H7 (cell line): ENCODE data around the gene TTLL9. TPM values are rescaled to one million over a fixed set of nuclear protein-coding genes. Genes with fewer than 3 reads are reported as not detected.

Experiments
- DNase-seq: peaks from one replicate; pipeline ENCODE4 v3.0.0; 2012
- H3K27me3 ChIP-seq: 2 replicates; pipeline ENCODE4 v1.6.0; 2011; ENCODE audit warnings: mild to moderate bottlenecking, low read length; ENCODE audit not compliant: control insufficient read depth, insufficient read depth
- H3K36me3 ChIP-seq: replicated peaks from 2 replicates; pipeline ENCODE4 v1.5.1; 2011; ENCODE audit warnings: low read length; ENCODE audit not compliant: control insufficient read depth, insufficient read depth
- H3K4me3 ChIP-seq: 2 replicates; pipeline ENCODE4 v1.5.1; 2011; ENCODE audit warnings: low read depth, mild to moderate bottlenecking, control low read depth, low read length, moderate library complexity; ENCODE audit not compliant: insufficient read depth
- total RNA-seq: library from RNA; depleted of rRNA; stranded (reverse); fragments of >200 nt; shearing (Covaris generic); gene quantifications from 2 replicates; pipeline ENCODE4 v1.2.3, GENCODE V29; 2014

TTLL9 gene
- total RNA-seq, 1 experiment from 2014 or later: 0.14 TPM

GRCh38 chr20:31833130-31833930, 37.1 kb upstream of the TTLL9 start:
- peak; percentile 99 for DNase-seq
- H3K4me3 ChIP-seq: no peak overlapping the region
- H3K36me3 ChIP-seq: no peaks in the 10 kb centered on the region
- no peaks in the 10 kb centered on the region for H3K27me3 ChIP-seq

DNA sequence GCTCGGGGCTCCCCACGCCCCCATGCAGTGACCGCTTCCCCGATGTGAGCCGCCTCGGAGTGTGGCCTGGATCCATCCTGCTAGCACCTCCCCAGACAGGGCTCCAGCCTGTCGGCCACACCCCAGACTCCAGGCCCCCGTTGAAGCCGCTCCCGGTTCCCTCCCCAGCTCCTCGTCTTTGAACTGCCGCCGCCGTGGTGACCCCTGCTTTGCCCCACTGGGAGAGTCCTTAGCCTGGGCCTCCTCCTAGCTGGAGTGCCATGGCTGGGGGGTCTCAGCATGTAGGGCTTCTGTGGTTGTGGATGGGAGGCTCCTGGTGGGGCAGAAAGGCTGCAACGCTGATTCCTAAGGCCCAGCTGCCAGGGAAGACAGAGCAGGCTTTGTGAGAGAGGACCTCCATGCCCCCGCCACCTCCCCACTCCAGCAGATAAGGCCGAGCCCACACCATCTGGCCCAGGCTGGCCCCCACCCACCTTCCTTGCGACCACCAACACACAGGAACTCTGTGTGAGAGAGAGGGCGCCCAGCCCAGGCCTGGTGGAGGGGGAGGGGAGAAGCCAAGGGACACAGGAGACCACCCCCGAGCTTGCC, 36.4 kb upstream of the TTLL9 start:
- Histone ChIP-seq H3K4me3 (no peak overlapping the region), H3K27me3 (no peaks in the 10 kb centered on the region), H3K36me3 (no peaks in the 10 kb centered on the region)
- peak; percentile 82 for DNase-seq

- no peaks in the 10 kb centered on the region for H3K27me3 ChIP-seq
- DNase-seq: peak; percentile 58
- H3K4me3 ChIP-seq: no peak overlapping the region
- no peaks in the 10 kb centered on the region for H3K36me3 ChIP-seq
Measured at GRCh38 chr20:31835554-31835953, 34.9 kb upstream of the TTLL9 start.

- H3K27me3 ChIP-seq: no peaks in the 10 kb centered on the region
- H3K36me3 ChIP-seq: no peaks in the 10 kb centered on the region
- peak; percentile 82 for DNase-seq
- no peak overlapping the region for H3K4me3 ChIP-seq
Measured at GRCh38 chr20:31835977-31836852, 34.2 kb upstream of the TTLL9 start.

- Histone ChIP-seq H3K36me3 (no peaks in the 10 kb centered on the region), H3K27me3 (no peaks in the 10 kb centered on the region), H3K4me3 (no peak overlapping the region)
- DNase-seq: peak; percentile 43
Measured at GRCh38 chr20:31836853-31837608, 33.4 kb upstream of the TTLL9 start.

- no peaks in the 10 kb centered on the region for H3K36me3 ChIP-seq
- DNase-seq: peak; percentile 39
Measured at GRCh38 chr20:31837896-31838397, 32.5 kb upstream of the TTLL9 start.

DNA sequence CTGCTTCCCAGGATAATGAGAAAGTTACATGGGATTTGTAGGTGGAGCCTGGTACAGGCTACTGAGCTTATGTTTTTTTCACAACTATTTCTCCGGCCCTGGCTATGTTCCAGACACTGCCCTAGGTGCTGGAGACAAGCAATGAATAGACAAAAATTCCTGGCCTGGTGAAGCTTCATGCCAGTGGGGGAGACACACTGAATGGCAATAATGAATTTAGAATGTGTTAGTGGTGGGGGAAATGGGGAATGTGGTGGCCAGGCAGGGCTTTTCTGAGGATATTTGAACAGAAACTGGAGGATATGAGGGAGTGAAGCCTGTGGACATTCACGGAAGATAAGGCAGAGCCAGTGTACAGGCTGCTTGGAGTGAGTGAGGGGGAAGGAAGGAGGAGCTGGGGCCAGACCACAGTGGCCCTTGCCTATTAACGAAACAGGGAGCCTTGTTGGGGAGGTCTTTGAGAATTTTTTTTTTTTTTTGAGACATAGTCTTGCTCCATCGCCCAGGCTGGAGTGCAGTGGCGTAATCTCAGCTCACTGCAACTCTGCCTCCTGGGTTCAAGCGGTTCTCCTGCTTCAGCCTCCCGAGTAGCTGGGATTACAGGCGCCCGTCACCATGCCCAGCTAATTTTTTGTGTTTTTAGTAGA, 31.7 kb upstream of the TTLL9 start:
- no peaks in the 10 kb centered on the region for H3K27me3 ChIP-seq
- no peak for DNase-seq
- no peak overlapping the region for H3K4me3 ChIP-seq
- no peaks in the 10 kb centered on the region for H3K36me3 ChIP-seq

More at GRCh38 chr20:31837896-31838397, 32.5 kb upstream of the TTLL9 start:
- Histone ChIP-seq H3K4me3 (no peak overlapping the region), H3K27me3 (no peaks in the 10 kb centered on the region)

GRCh38 chr20:31839782-31840487, 30.5 kb upstream of the TTLL9 start:
- DNase-seq: no peak
- no peak overlapping the region for H3K4me3 ChIP-seq

DNA sequence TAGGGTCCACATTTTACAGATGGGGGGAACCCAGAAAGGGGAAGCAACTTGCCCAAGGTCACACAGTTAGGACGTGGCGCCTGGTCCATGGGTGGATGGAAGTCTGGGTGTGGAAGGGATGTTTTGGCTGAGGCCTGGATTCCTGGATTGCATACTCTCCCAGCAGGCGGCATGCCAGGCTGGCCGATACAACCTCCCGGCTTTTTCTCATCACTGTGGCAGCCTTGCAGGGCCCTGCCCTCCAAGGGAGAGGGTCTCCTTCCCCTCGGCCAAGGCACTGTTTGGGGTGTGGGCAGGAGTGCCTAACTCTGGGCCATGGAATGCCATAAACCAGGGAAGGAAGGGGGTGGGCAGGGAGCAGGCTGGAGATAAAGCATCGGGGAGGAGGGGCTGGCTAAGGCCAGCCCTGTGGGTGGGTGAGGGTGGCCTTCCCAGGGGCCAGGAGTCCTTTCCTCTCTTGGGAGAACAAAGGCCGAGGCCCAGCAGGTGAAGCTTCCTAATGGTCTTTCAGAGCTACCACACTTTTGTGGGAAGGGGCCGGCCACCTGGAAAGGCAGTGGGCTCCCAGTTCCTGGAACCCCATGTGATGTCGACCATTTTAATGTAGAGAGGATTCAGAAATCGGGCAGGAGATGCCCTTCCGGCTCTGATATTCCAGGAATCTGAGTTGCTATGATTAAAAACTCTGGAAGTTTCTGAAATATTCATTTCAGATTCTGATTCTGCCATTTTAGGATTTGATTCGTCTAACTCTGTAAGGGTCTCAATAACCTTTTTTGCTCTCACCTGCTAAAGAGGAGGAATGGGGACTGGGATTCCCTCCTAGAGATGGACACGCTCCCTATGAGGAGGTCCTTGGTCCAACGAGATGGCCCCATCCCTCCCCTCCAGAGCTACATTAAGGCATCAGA, 29.3 kb upstream of the TTLL9 start:
- DNase-seq: peak; percentile 73
- no peaks in the 10 kb centered on the region for H3K36me3 ChIP-seq
- H3K27me3 ChIP-seq: no peaks in the 10 kb centered on the region
- H3K4me3 ChIP-seq: no peak overlapping the region

More at GRCh38 chr20:31839782-31840487, 30.5 kb upstream of the TTLL9 start:
- no peaks in the 10 kb centered on the region for H3K36me3 ChIP-seq
- H3K27me3 ChIP-seq: no peaks in the 10 kb centered on the region

GRCh38 chr20:31841928-31842327, 28.5 kb upstream of the TTLL9 start:
- no peak for DNase-seq
- Histone ChIP-seq H3K4me3 (no peak overlapping the region), H3K36me3 (no peaks in the 10 kb centered on the region), H3K27me3 (no peaks in the 10 kb centered on the region)

GRCh38 chr20:31842471-31843157, 27.8 kb upstream of the TTLL9 start:
- Histone ChIP-seq H3K4me3 (no peak overlapping the region), H3K27me3 (no peaks in the 10 kb centered on the region; the same call in 1 of the 2 replicates), H3K36me3 (no peaks in the 10 kb centered on the region)
- peak; percentile 86 for DNase-seq

DNA sequence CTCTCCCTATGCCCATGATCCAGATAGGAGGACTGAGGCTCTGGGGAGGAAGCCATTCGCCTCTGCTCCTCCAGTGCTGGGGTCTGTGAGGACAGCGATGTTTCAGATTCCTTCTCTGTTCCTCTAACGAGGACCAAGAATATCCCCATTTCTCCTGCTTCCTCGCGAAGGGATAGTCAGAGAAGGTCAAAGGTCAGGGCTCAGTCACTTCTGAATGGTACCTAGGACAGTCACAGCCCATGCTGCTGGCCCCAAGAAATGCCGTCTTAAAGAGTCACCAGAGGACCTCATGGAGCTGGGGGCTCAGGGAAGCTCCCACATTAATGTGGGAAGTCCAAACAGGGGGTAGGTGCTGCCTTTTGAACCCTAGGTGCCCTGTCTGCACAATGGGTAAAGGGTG, 27.1 kb upstream of the TTLL9 start:
- H3K4me3 ChIP-seq: no peak overlapping the region
- no peaks in the 10 kb centered on the region for H3K36me3 ChIP-seq
- DNase-seq: no peak
- H3K27me3 ChIP-seq: no peaks in the 10 kb centered on the region; the same call in 1 of the 2 replicates
